Gastroesophageal sphincter (tissue), 3 donors: ENCODE measurements around the gene RANBP1.

Experiments
- CTCF ChIP-seq, 4 experiments: fragments of 200-600 bp in 2 of 4; fragments of 450-650 bp in 2 of 4; sonication (generic) in 1 of 4; IDR thresholded peaks; one replicate each; pipeline ENCODE4 v1.5.1; 2017 to 2019; ENCODE audit warnings: antibody characterized with exemption in 4 of 4, mild to moderate bottlenecking in 2 of 4, moderate library complexity in 2 of 4
- EP300 ChIP-seq: sonication (generic); formaldehyde crosslinking; IDR thresholded peaks from one replicate; pipeline ENCODE4 v1.6.1; 2017; ENCODE audit warnings: antibody characterized with exemption, mild to moderate bottlenecking
- POLR2A ChIP-seq, 2 donors: fragments of 450-650 bp; IDR thresholded peaks; one replicate each; pipeline ENCODE4 v1.6.1; 2017; ENCODE audit warnings: antibody characterized with exemption in 2 of 2, mild to moderate bottlenecking in 2 of 2, moderate library complexity in 1 of 2
- POLR2AphosphoS5 ChIP-seq: sonication (generic); formaldehyde crosslinking; IDR thresholded peaks from one replicate; pipeline ENCODE4 v1.6.1; 2017; ENCODE audit warnings: antibody characterized with exemption

- TF ChIP-seq CTCF (IDR thresholded peaks at IDR 0.05) (no peak), POLR2AphosphoS5 (peak; percentile 25), EP300 (no peak), POLR2A (IDR thresholded peaks at IDR 0.05) (peak in 1 of 2 donors; percentile 36)
Observed at GRCh38 chr22:20130731-20131596, 15.1 kb downstream of the RANBP1 start.
